ENCODE data around the gene ADRA2A.

ADRA2A gene

GRCh38 chr10:111084366-111085255 is 7.8 kb downstream of the ADRA2A start:
- peak; percentile 2 for DNase-seq

DNA sequence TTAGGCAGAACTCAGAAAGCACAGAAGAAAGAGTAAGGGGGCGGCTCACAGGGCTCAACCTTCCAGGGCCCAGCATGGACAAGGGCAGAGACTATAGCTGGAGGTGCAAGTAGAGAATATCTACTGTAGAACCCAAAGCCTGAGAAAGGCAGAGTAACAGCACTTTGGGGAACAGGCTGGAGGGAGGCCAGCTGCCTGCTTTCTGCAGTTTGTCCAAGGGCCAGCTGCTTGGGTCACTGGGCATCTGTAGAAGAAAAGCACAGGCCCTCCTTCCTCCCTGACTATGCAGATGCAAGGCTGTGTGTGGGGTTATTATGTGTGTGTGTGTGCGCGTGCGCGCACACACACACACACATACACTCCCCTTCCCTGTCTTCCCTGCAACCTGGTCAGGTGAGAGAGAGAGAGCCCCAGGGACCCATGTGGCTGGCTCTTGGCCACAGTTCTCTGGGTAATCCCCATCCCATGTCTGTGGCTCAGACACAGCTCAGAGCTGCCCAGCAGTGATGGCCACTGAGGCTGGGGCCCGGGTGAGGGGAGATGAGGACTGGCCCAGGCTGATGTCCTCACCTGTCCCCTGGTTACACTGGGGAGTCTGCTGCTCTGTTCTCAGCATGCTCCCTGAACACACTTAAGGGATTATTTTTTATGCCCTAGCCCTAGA is 9.0 kb downstream of the ADRA2A start:
- DNase-seq, result no peak

GRCh38 chr10:111086574-111086973 is 9.7 kb downstream of the ADRA2A start:
- no peak for DNase-seq

GRCh38 chr10:111087331-111087756 is 10.5 kb downstream of the ADRA2A start:
- peak; percentile 2 for DNase-seq

GRCh38 chr10:111087968-111088505 is 11.2 kb downstream of the ADRA2A start:
- DNase-seq, result no peak

DNA sequence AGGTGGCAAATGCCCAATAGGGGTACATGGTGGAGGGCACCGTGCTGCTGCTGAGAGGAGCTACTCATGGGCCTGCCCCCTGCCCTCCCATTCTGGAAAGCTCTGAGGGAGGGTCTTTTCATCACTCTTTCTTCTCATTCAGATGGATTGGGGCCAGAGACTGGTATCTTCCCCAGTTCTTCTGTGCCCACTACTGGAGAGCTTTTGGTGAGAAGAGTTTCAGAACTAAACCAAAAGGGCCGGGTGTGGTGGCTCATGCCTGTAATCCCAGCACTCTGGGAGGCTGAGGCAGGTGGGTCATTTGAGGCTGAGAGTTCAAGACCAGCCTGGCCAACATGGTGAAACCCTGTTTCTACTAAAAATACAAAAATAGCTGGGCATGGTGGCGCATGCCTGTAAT is 12.5 kb downstream of the ADRA2A start:
- peak; percentile 2 for DNase-seq

DNA sequence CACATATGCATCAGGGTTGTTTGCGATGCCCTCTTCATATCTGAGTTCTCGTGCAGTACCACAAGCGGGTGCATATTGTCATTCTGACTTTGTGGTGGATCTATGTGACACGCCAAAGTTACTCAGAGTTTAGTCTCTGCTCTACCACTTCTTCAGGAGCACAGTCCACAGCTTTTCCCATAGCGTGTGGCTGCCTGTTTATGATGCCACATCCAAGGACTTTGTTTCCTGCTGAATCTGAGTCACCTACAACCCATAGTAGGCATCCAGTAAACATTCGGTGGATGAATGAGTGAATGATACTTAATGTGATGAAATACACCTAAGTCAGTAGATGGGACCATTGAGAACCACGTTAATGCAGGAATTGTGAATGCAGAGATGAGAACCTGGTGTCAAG is 15.0 kb downstream of the ADRA2A start:
- no peak for DNase-seq

DNA sequence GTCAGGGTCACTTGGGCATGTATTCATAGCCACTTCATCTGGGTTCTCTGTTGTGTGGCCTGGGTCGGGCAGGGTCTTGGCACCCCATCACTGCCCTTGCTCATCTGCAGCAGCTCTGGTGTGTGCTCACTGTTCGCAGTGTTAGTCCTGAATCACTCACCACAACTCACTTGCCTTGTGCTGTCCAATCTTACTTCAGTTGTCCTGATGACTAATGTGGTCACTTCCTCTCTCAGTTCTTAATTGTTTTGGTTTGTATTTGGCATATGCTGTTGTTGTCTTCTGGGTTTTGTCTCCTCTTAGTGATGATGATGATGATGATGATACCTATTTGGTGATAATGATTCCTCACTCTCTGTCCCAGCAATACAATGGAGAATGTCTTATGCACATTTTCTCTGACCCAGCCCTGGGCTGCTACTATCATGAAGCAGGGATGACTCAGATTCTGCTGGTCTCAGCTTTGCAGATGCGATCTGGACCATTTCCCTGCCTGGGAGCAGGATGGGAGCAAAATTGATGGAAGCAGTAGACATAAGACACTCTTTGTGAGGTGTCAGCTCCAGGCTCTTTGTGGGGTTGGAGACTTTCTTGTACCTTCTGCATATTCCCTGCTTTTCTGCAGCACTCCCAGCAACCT is 17.0 kb downstream of the ADRA2A start:
- no peak for DNase-seq

DNA sequence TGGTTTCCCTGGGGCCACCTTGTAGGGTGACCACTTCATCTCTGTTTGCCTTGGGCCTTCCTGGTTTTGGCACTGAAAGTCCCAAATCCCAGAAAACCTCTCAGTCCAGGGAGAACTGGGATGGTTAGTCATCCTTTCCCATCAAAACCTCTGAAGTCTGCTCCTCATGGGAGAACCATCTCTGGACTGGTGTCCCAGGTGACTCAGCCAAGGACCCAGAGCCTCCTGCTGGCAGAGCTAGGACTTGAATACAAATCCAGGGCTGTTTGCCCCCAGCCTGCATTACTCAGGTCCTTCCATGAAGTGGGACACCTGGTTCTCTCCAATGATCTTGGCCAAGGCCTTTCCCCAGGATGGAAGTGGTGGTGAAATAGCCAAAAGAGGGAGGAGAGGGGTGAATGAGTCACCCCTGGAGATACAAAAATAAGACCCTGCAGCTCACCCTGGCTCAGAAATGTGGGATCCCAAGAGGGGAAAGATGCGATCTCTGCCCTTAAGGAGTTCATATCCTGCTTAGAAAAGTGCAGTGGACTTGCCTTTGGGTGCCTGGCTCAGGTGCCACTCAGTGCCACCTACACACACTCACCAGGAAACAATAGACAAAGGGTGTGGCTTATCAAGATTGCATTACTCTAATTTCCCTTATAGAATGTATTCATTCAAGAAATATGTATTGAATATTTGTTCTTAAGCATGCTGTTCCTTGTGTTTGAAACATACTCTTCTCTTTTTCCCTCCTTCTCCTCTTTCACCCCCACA is 22.0 kb downstream of the ADRA2A start:
- no peak for DNase-seq

DNA sequence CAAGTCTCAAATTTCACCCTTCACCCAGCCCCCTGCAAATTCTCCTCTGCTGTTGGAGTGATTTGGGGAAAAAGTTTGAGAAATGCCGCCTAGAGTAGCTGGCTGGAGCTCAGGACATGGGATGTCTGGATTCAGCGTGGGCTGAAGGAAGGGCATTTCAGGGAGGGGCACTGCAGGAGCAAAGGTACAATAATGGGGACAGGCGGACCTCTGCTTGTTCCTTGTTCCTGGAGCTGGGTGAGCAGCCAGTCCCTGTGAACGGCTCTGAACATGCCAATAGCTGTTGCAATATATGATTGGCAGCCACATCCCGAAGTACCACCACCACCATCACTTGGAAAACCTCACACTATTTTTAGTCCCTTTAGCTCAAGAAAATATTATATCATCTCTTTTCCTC is 23.4 kb downstream of the ADRA2A start:
- no peak for DNase-seq

DNA sequence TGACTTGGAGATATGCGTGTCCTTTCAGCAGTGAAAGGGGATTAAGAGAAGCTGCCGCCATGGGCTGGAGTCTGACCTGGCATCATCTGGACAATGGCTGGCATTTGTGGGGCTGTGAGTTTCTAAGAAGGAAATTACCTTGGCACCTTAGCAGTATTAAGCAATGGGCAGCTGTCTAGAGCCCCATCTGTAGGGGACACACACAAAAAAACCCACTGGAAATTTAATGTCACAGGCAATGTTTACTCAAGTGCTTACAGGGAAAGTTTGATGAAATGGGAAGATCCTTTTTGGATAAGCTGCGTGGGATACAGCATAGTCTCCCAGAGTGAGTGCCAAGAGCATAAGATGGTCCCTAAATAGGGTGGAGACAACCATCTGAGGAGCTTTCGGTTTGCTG is 25.0 kb downstream of the ADRA2A start:
- DNase-seq, result no peak

DNA sequence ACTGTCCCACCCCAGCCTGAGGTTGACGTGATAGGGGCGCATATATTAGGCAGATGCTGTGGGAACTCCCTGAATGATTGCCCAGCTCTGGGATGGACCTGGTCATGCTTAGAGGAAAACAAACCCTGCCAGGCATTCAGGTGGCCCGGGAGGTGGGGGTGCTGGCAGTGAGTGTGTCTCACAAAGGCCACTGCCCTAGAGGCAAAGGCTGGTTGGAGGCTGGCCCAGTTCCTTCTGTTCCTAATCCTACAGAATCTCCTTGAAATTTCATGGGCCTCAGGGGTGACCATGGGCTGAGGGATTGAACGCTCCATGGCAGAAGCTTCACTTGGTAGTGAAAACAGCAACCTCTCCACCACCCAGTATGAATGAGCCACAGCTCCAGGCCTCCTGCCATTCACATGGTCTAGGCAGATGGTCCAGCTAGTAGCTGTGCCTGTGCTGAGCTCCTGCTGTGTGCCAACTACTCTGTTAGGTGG is 25.6 kb downstream of the ADRA2A start:
- DNase-seq, result no peak

GRCh38 chr10:111103196-111103840 is 26.5 kb downstream of the ADRA2A start:
- DNase-seq, result no peak

DNA sequence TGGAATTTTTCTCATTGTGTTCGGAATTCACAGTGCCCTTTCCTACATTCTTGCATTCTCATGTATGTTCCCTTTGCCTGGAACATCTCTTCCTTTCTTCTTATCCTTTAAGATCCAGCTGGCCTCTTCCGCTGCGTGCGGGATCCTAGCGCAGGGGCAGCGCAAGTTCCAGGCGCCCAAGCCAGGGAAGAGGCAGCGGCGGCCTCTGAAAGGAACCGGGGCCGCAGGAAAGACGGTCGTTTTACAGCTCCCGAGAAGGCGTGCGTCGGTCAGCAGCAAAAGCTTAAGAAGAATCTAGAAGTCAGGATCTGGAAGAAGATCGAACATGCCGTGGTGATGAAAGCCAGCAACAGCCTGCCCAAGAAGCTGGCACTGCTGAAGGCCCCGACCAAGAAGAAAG is 28.0 kb downstream of the ADRA2A start:
- DNase-seq, result no peak

DNA sequence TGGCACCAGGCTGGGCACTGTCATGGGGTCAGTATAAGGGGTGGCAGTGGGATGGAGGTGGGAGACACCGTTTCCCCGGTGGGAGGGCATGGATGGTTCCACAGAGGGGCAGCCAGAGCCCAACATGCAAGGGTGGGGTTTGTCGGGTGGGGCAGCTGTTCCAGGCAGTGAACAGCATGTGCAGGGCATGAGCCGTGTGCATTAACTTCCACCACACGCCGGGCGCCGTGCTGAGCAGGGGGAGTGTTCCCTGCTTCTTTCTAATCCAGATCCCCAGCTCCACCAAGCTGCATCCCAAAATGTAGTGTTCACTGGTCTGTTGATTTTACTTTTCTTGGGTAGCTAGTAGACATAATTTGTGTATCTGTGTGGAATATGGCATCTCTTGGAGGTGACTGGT is 29.3 kb downstream of the ADRA2A start:
- DNase-seq, result no peak

DNA sequence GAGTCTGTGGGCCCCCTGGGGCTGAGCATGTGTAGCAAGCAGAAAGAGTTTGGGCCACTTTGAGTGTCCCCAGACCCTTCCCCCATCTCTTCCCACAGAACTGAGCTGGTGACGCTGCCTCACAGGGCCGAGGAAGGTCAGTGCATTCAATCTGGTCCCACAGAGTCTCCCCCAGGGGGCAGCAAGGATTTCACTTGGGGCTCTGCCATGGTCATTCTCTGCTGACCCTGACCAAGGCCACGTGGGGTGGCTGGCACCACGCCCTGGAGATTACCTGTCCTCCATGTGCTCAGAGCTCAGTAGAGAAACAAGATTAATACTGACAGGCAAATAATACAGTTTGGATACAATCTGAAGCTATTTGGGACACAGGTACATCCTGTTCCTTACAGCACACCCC is 30.2 kb downstream of the ADRA2A start:
- no peak for DNase-seq

- DNase-seq, result no peak
Observed at GRCh38 chr10:111107846-111108245, 31.0 kb downstream of the ADRA2A start.

- DNase-seq, result no peak
Observed at GRCh38 chr10:111108441-111108840, 31.6 kb downstream of the ADRA2A start.

GRCh38 chr10:111109501-111110242 is 32.8 kb downstream of the ADRA2A start:
- DNase-seq, result no peak

- no peak for DNase-seq
Observed at GRCh38 chr10:111110771-111111170, 33.9 kb downstream of the ADRA2A start.

GRCh38 chr10:111112333-111112732 is 35.5 kb downstream of the ADRA2A start:
- DNase-seq, result no peak

Measured in stimulated activated CD4-positive, alpha-beta T cell treated with anti-CD3 and anti-CD28 coated beads, Interleukin-4, amount 100 ng/mL, for 24 hours (primary cell).